GM12878 (cell line): ENCODE measurements around the gene SUFU. TPM values are rescaled to one million over a fixed set of nuclear protein-coding genes. Genes with fewer than 3 reads are reported as not detected.
A peak's percentile ranks its signal among the peaks of the same experiment; 100 is the strongest.

Experiments
- ATAC-seq: fragments of 200-7000 bp; cut with Tn5 transposase; 3 replicates; pipeline ENCODE4 v1.9.1; 2020; ENCODE audit warnings: mild to moderate bottlenecking, moderate library complexity
- BruUV-seq: library from RNA; stranded (reverse); fragments of 400-500 nt; replicated peaks from 2 replicates; lab custom pipeline; 2021; lab: Mats Ljungman, UMichigan
- CTCF ChIA-PET: fragments of 300-600 bp; sonication (Branson Sonifier 250); formaldehyde crosslinking; extraction: SDS; loops from one replicate; lab custom pipeline; 2021; ENCODE audit warnings: inconsistent platforms; lab: Yijun Ruan, JAX
- POLR2A ChIA-PET: fragments of 350-600 bp; formaldehyde crosslinking; extraction: SDS; loops from one replicate; lab custom pipeline; 2021; ENCODE audit warnings: inconsistent platforms; lab: Charles Lee
- RAD21 ChIA-PET: fragments of 300-600 bp; sonication (Branson Sonifier 250); formaldehyde crosslinking; loops from one replicate; lab custom pipeline; 2023; ENCODE audit warnings: antibody characterized with exemption; ENCODE audit not compliant: unreplicated experiment; lab: Charles Lee
- SMC1A ChIA-PET: fragments of 300-600 bp; sonication (Branson Sonifier 250); formaldehyde crosslinking; loops from one replicate; lab custom pipeline; 2023; ENCODE audit not compliant: unreplicated experiment, uncharacterized antibody; lab: Charles Lee
- DNase-seq: peaks from one replicate; pipeline ENCODE4 v3.0.0-alpha.2; 2011; ENCODE audit warnings: low read depth, low spot score
- FAIRE-seq: peaks from 3 replicates; lab custom pipeline; 2011; peaks lifted over from hg19 to GRCh38; lab: Jason Lieb, UNC
- H2AFZ ChIP-seq: 2 replicates; pipeline ENCODE4 v1.6.0; 2011; ENCODE audit warnings: low read depth, low read length, control low read depth; ENCODE audit not compliant: control insufficient read depth
- H3K27ac ChIP-seq: 2 replicates; pipeline ENCODE4 v1.5.1; 2011; ENCODE audit warnings: control low read depth; ENCODE audit not compliant: control insufficient read depth, insufficient read depth
- H3K27me3 ChIP-seq, 2 experiments: replicated peaks in 1 of 2; 2 replicates each; pipeline versions ENCODE4 v1.6.0 to v1.6.1; 2011; ENCODE audit warnings: low read length in 1 of 2; ENCODE audit not compliant: control insufficient read depth in 2 of 2, insufficient read depth in 2 of 2
- H3K36me3 ChIP-seq, 2 experiments: 2 replicates each; pipeline ENCODE4 v1.5.1; 2011; ENCODE audit warnings: low read length in 1 of 2; ENCODE audit not compliant: control insufficient read depth in 2 of 2, insufficient read depth in 2 of 2
- H3K4me1 ChIP-seq: 2 replicates; pipeline ENCODE4 v1.6.1; 2011; ENCODE audit warnings: mild to moderate bottlenecking, low read length, moderate library complexity, mixed read lengths; ENCODE audit not compliant: control insufficient read depth, insufficient read depth
- H3K4me2 ChIP-seq: 2 replicates; pipeline ENCODE4 v1.6.0; 2011; ENCODE audit warnings: control low read depth; ENCODE audit not compliant: control insufficient read depth, insufficient read depth
- H3K4me3 ChIP-seq: fragments of 200-600 bp; sonication (generic); 2 replicates; pipeline ENCODE4 v1.5.1; 2016
- H3K79me2 ChIP-seq: 2 replicates; pipeline ENCODE4 v1.6.0; 2011; ENCODE audit warnings: low read length; ENCODE audit not compliant: control insufficient read depth, insufficient read depth
- H3K9ac ChIP-seq: 2 replicates; pipeline ENCODE4 v1.8.0; 2011; ENCODE audit warnings: low read length, control low read depth, mixed read lengths; ENCODE audit not compliant: control insufficient read depth, insufficient read depth
- H3K9me3 ChIP-seq: replicated peaks from 3 replicates; pipeline ENCODE4 v1.5.1; 2011; ENCODE audit warnings: mild to moderate bottlenecking, low read length; ENCODE audit not compliant: control insufficient read depth, insufficient read depth
- H4K20me1 ChIP-seq: 2 replicates; pipeline ENCODE4 v1.6.0; 2011; ENCODE audit not compliant: control insufficient read depth, insufficient read depth
- CBFB ChIP-seq: IDR thresholded peaks from 2 replicates; pipeline ENCODE4 v1.6.1; 2016; ENCODE audit warnings: antibody characterized with exemption, low read depth
- CREB1 ChIP-seq: IDR thresholded peaks from 2 replicates; pipeline ENCODE4 v1.6.1; 2012; ENCODE audit warnings: low read depth, mild to moderate bottlenecking, inconsistent platforms
- IRF4 ChIP-seq: IDR thresholded peaks from 2 replicates; pipeline ENCODE4 v1.6.1; 2011; ENCODE audit warnings: low read depth, low read length
- WGBS: methylation state at CpG from one replicate; pipeline ENCODE4 v1.1.6; 2016; ENCODE audit warnings: low lambda C conversion rate; ENCODE audit not compliant: insufficient replicate concordance, insufficient coverage; ENCODE audit errors: missing lambda C conversion rate; 5-methylcytosine and 5-hydroxymethylcytosine counted together
- in situ Hi-C: fragments of 300-500 bp; cut with MboI; formaldehyde crosslinking; loops from 9 replicates; pipeline ENCODE4 v1.14.3; 2018; ENCODE audit warnings: mixed read lengths
- intact Hi-C: fragments of 100-400 bp; cut with micrococcal nuclease; formaldehyde crosslinking; loops from one replicate; pipeline ENCODE4 v1.14.2; 2022; ENCODE audit not compliant: unreplicated experiment
- polyA plus RNA-seq, 11 experiments: library from polyadenylated mRNA; depleted of rRNA in 4 of 11; unstranded in 6 of 11; stranded (reverse) in 5 of 11; fragments of >200 nt; fragmentation: Nextera tagmentation in 4 of 11; fragmentation: Illumina TruSeq in 1 of 11; extraction: Ambion mirVana in 4 of 11; extraction: Trizol in 1 of 11; gene quantifications; 1 replicate in 1 of 11; 2 replicates in 10 of 11; pipeline versions ENCODE4 v1.2.1 to v1.2.3, GENCODE V29; 2011 to 2016; ENCODE audit warnings: inconsistent platforms in 2 of 11, missing spikeins in 2 of 11, low read depth in 1 of 11
- total RNA-seq, 4 experiments: library from RNA; depleted of rRNA in 3 of 4; stranded (reverse); fragments of >200 nt in 3 of 4; fragmentation: Illumina TruSeq in 1 of 4; extraction: Trizol in 1 of 4; gene quantifications; 2 replicates each; pipeline versions ENCODE4 v1.2.1 to v1.2.3, GENCODE V29; 2013 to 2021
- TF ChIP-seq, protein P1 (sequence below): IDR thresholded peaks from 2 replicates; pipeline ENCODE4 v1.6.1; 2012; ENCODE audit warnings: low read depth, low read length, improper control_type of control experiment

The SUFU gene
- total and polyA plus RNA-seq, 10 of the 15 experiments (the other 5 are each of a cell fraction or from before 2014, with no cell fraction given): 0.68 to 7.7 (median 2.4) TPM

DNA sequence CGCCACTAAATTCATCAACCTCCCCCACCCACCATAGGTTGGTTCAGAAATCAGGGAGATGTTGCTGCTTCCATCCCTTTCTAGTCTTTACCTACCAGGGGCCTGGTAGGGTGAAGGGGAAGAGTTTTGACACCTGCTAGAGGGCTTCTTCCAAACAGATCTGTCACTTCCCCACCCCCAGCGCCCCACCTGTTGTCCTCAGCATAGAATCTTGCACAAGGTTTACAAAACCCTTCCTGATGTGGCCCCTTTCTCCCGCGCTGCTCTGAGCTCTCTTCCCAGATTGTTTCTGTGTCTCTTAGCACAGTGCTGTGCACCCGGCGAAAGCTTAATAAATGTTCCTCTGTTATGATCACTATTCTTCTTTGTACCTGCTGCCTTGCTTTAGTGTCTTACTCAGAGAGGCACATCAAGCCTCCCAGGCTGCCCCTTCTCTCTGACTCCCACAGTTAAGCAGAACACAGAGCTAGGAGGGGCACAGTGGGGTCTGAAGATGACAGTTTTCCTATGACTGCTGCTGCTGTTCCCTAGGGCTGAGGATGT, 41.2 kb upstream of the SUFU start:
- CTCF ChIA-PET: interaction anchor here (0.7 to 4.5 kb wide), 12 partner anchors 12 to 293 kb away, joined by 3 to 29 read pairs (median 8); partner anchors contain the start of genes ACTR1A, C10orf95 and FBXL15
- no peaks in the 10 kb centered on the region for H4K20me1 ChIP-seq
- no peaks in the 10 kb centered on the region for H3K27me3 ChIP-seq
- no peak for DNase-seq
- peak; percentile 7 for ATAC-seq
- POLR2A ChIA-PET: interaction anchor here (0.6 to 4.3 kb wide), 9 partner anchors 12 to 340 kb away, joined by 3 to 69 read pairs (median 4); partner anchors contain the start of genes C10orf95, CUEDC2 and SUFU
- in situ Hi-C loops (no loop called here), intact Hi-C loops (loop anchor here (5.0 kb wide), 1 partner anchor 70 kb away; no protein-coding TSS in a partner anchor)
- TF ChIP-seq, protein P1, sequence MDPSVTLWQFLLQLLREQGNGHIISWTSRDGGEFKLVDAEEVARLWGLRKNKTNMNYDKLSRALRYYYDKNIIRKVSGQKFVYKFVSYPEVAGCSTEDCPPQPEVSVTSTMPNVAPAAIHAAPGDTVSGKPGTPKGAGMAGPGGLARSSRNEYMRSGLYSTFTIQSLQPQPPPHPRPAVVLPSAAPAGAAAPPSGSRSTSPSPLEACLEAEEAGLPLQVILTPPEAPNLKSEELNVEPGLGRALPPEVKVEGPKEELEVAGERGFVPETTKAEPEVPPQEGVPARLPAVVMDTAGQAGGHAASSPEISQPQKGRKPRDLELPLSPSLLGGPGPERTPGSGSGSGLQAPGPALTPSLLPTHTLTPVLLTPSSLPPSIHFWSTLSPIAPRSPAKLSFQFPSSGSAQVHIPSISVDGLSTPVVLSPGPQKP: no peak
- TF ChIP-seq CBFB (no peak), CREB1 (no peak), IRF4 (no peak)
- H3K79me2 ChIP-seq: no peaks in the 10 kb centered on the region
- H3K4me2 ChIP-seq: peak overlapping the region; percentile 98; the same call in 1 of the 2 replicates
- SMC1A ChIA-PET: interaction anchor here (1.2 to 3.8 kb wide), 3 partner anchors 11 to 100 kb away, joined by 4 to 23 read pairs (median 5); partner anchors contain the start of gene C10orf95
- H3K36me3 ChIP-seq: no peaks in the 10 kb centered on the region
- H3K27ac ChIP-seq: no peak overlapping the region
- H2AFZ ChIP-seq: peak overlapping the region; percentile 45
- H3K4me1 ChIP-seq: peaks cover 16% of the 10 kb centered on the region
- RAD21 ChIA-PET: interaction anchor here (1.1 to 3.2 kb wide), 8 partner anchors 12 to 231 kb away, joined by 3 to 19 read pairs (median 5); partner anchors contain the start of genes C10orf95, CUEDC2 and FBXL15
- BruUV-seq: no TSS peak
- peak overlapping the region; percentile 73; the same call in 1 of the 2 replicates for H3K4me3 ChIP-seq
- no peaks in the 10 kb centered on the region for H3K9me3 ChIP-seq
- H3K9ac ChIP-seq: no peak overlapping the region
- FAIRE-seq: no peak
- 40% methylated on average over 6 of the region's 6 CpGs for WGBS
